H9 (cell line): ENCODE data around the gene RSPO3. TPM values are rescaled to one million over a fixed set of nuclear protein-coding genes. Genes with fewer than 3 reads are reported as not detected.

Source experiments
- DNase-seq: peaks from one replicate; pipeline ENCODE4 v3.0.0-alpha.2; 2017
- H2AFZ ChIP-seq: one replicate; pipeline ENCODE4 v1.6.1; 2013; ENCODE audit warnings: mild to moderate bottlenecking, low read length, control low read depth, moderate library complexity
- H2AK5ac ChIP-seq: 2 replicates; pipeline ENCODE4 v1.6.1; 2013; ENCODE audit warnings: low read length, control low read depth, mixed read lengths; ENCODE audit not compliant: insufficient read length
- H2BK120ac ChIP-seq: one replicate; pipeline ENCODE4 v1.6.1; 2013; ENCODE audit warnings: low read depth, mild to moderate bottlenecking, low read length, control low read depth, inconsistent platforms; ENCODE audit not compliant: poor library complexity, severe bottlenecking
- H2BK12ac ChIP-seq: 2 replicates; pipeline ENCODE4 v1.6.1; 2013; ENCODE audit warnings: low read length, control low read depth, mixed read lengths, low read depth; ENCODE audit not compliant: insufficient read length
- H2BK15ac ChIP-seq: 2 replicates; pipeline ENCODE4 v1.6.1; 2013; ENCODE audit warnings: low read depth, low read length, control low read depth
- H2BK20ac ChIP-seq: one replicate; pipeline ENCODE4 v1.6.1; 2013; ENCODE audit warnings: low read depth, mild to moderate bottlenecking, low read length, control low read depth, inconsistent platforms; ENCODE audit not compliant: poor library complexity, severe bottlenecking
- H2BK5ac ChIP-seq: 2 replicates; pipeline ENCODE4 v1.6.1; 2013; ENCODE audit warnings: low read length, control low read depth, mixed read lengths; ENCODE audit not compliant: insufficient read length
- H3K14ac ChIP-seq: 2 replicates; pipeline ENCODE4 v1.6.1; 2013; ENCODE audit warnings: low read length, control low read depth; ENCODE audit not compliant: insufficient read depth
- H3K18ac ChIP-seq: 2 replicates; pipeline ENCODE4 v1.6.1; 2013; ENCODE audit warnings: low read depth, mild to moderate bottlenecking, mixed read lengths, low read length, control low read depth; ENCODE audit not compliant: insufficient read length
- H3K23ac ChIP-seq: 2 replicates; pipeline ENCODE4 v1.6.1; 2013; ENCODE audit warnings: low read length, control low read depth, mixed read lengths, low read depth; ENCODE audit not compliant: insufficient read length
- H3K23me2 ChIP-seq: 2 replicates; pipeline ENCODE4 v1.6.1; 2013; ENCODE audit warnings: low read depth, mild to moderate bottlenecking, mixed read lengths, low read length, control low read depth; ENCODE audit not compliant: insufficient read length, poor library complexity, severe bottlenecking
- H3K27ac ChIP-seq: 2 replicates; pipeline ENCODE4 v1.5.1; 2013; ENCODE audit warnings: low read length, control low read depth, mixed read lengths, low read depth; ENCODE audit not compliant: insufficient read length
- H3K27me3 ChIP-seq: 2 replicates; pipeline ENCODE4 v1.6.1; 2013; ENCODE audit warnings: low read length, control low read depth, inconsistent platforms; ENCODE audit not compliant: insufficient read depth
- H3K4ac ChIP-seq: 2 replicates; pipeline ENCODE4 v1.6.1; 2013; ENCODE audit warnings: low read depth, mild to moderate bottlenecking, control low read depth, inconsistent platforms, low read length, moderate library complexity
- H3K4me1 ChIP-seq: 2 replicates; pipeline ENCODE4 v1.6.1; 2013; ENCODE audit warnings: low read length, control low read depth, inconsistent platforms; ENCODE audit not compliant: insufficient read depth
- H3K4me2 ChIP-seq: 2 replicates; pipeline ENCODE4 v1.6.1; 2013; ENCODE audit warnings: low read length, control low read depth, mixed read lengths; ENCODE audit not compliant: insufficient read length, insufficient read depth
- H3K56ac ChIP-seq: 2 replicates; pipeline ENCODE4 v1.6.1; 2013; ENCODE audit warnings: low read depth, mild to moderate bottlenecking, mixed read lengths, low read length, control low read depth; ENCODE audit not compliant: insufficient read length
- H3K79me1 ChIP-seq: 2 replicates; pipeline ENCODE4 v1.6.1; 2013; ENCODE audit warnings: low read depth, mild to moderate bottlenecking, moderate library complexity, low read length, control low read depth, inconsistent platforms; ENCODE audit not compliant: insufficient read depth, poor library complexity, severe bottlenecking
- H3K79me2 ChIP-seq: 2 replicates; pipeline ENCODE4 v1.6.1; 2013; ENCODE audit warnings: low read length, control low read depth, inconsistent platforms; ENCODE audit not compliant: insufficient read depth
- H3K9ac ChIP-seq: 2 replicates; pipeline ENCODE4 v1.6.1; 2013; ENCODE audit warnings: low read length, control low read depth, mixed read lengths; ENCODE audit not compliant: insufficient read length; ENCODE audit errors: extremely low read depth
- H3K9me3 ChIP-seq: one replicate; pipeline ENCODE4 v1.6.1; 2013; ENCODE audit warnings: low read depth, low read length, inconsistent platforms; ENCODE audit not compliant: control insufficient read depth
- H3T11ph ChIP-seq: one replicate; pipeline ENCODE4 v1.6.1; 2013; ENCODE audit warnings: mild to moderate bottlenecking, low read length, control low read depth, inconsistent platforms
- H4K20me1 ChIP-seq: one replicate; pipeline ENCODE4 v1.6.1; 2013; ENCODE audit not compliant: control insufficient read depth, insufficient read length, insufficient read depth
- H4K5ac ChIP-seq: 2 replicates; pipeline ENCODE4 v1.6.1; 2013; ENCODE audit warnings: low read depth, mild to moderate bottlenecking, mixed read lengths, low read length, control low read depth; ENCODE audit not compliant: insufficient read length
- H4K8ac ChIP-seq: replicated peaks from 2 replicates; pipeline ENCODE4 v1.6.1; 2013; ENCODE audit warnings: low read length, control low read depth, mixed read lengths, low read depth; ENCODE audit not compliant: insufficient read length
- H4K91ac ChIP-seq: 2 replicates; pipeline ENCODE4 v1.6.1; 2013; ENCODE audit warnings: low read depth, mild to moderate bottlenecking, moderate library complexity, mixed read lengths, low read length, control low read depth; ENCODE audit not compliant: insufficient read length
- H3K27ac Mint-ChIP-seq, 3 experiments: 2 replicates in 2 of 3; 3 replicates in 1 of 3; pipeline ENCODE4 v1.8.0; 2020 to 2021; ENCODE audit warnings: mixed read lengths in 3 of 3, mild to moderate bottlenecking in 1 of 3, moderate library complexity in 1 of 3
- H3K27me3 Mint-ChIP-seq: 2 replicates; pipeline ENCODE4 v1.8.0; 2021; ENCODE audit warnings: low read depth, mild to moderate bottlenecking, moderate library complexity, mixed read lengths
- H3K36me3 Mint-ChIP-seq, 3 experiments: 2 replicates in 2 of 3; 3 replicates in 1 of 3; pipeline ENCODE4 v1.8.0; 2020 to 2021; ENCODE audit warnings: low read depth in 3 of 3, mixed read lengths in 3 of 3; ENCODE audit not compliant: insufficient read depth in 1 of 3
- H3K4me1 Mint-ChIP-seq, 2 experiments: 2 replicates each; pipeline ENCODE4 v1.8.0; 2020; ENCODE audit warnings: mixed read lengths in 2 of 2
- H3K4me3 Mint-ChIP-seq, 2 experiments: 2 replicates in 1 of 2; 3 replicates in 1 of 2; pipeline ENCODE4 v1.8.0; 2020 to 2021; ENCODE audit warnings: mild to moderate bottlenecking in 2 of 2, mixed read lengths in 2 of 2, moderate library complexity in 1 of 2
- H3K9me3 Mint-ChIP-seq, 2 experiments: 2 replicates in 1 of 2; 3 replicates in 1 of 2; pipeline ENCODE4 v1.8.0; 2020; ENCODE audit warnings: mild to moderate bottlenecking in 2 of 2, mixed read lengths in 2 of 2, moderate library complexity in 1 of 2
- WGBS: extraction: QIAGEN DNeasy Blood & Tissue Kit; methylation state at CpG from one replicate; pipeline ENCODE4 v1.1.7; 2013; ENCODE audit warnings: missing lambda C conversion rate, low lambda C conversion rate, mixed read lengths; ENCODE audit not compliant: insufficient read length; ENCODE audit errors: extremely low coverage; 5-methylcytosine and 5-hydroxymethylcytosine counted together
- total RNA-seq: library from RNA; stranded (reverse); gene quantifications from 2 replicates; pipeline ENCODE4 v1.2.1, GENCODE V29; 2021
- TF ChIP-seq, protein P1 (sequence below): fragments of 200-600 bp; sonication (generic); conservative IDR thresholded peaks from 3 replicates; pipeline ENCODE4 v1.8.0; 2021; ENCODE audit warnings: antibody characterized with exemption, mild to moderate bottlenecking

The RSPO3 gene
- total RNA-seq, 1 experiment from 2014 or later = not detected

DNA sequence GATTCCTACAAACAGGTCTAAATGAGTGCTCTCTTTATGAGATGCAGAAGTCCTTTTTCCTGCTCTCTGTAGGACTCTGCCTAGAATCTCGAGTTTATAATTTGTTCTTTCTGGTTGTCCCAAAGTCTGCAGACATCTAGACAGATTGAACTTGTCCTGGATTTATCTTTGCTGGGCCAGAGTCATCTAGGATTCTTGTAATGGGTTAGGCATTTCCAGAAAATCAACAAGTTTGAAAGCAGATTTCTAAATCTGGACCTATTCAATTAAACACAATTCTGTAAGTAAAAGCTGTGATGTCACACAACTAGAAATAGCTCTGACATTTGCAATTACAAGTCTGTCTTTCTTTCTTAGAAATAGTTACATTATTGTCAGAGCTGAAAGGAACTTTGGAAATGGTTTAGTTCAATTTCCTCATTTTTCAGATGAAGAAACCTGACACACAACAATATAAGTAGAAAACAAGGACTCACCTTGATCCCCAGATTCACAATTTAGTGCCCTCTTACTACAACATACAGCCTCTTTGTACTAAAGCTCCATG, 4.2 kb upstream of the RSPO3 start:
- no peak overlapping the region for H2BK15ac ChIP-seq
- H3T11ph ChIP-seq = no peak overlapping the region
- H3K9me3 Mint-ChIP-seq = no peaks in the 10 kb centered on the region
- H3K23ac ChIP-seq = no peak overlapping the region
- no peak overlapping the region for H4K8ac ChIP-seq
- H3K4me2 ChIP-seq = no peak overlapping the region
- H2AK5ac ChIP-seq = no peak overlapping the region
- no peak overlapping the region for H4K5ac ChIP-seq
- no peaks in the 10 kb centered on the region; a peak in 1 of 7 replicates for H3K36me3 Mint-ChIP-seq
- H3K4me1 Mint-ChIP-seq = peaks cover 4 to 14% of the 10 kb centered on the region in 2 experiments; a peak in 3 of 4 replicates
- no peak for DNase-seq
- peaks cover 11% of the 10 kb centered on the region; the same call in 1 of the 2 replicates for H3K27me3 ChIP-seq
- H3K56ac ChIP-seq = no peak overlapping the region
- H2AFZ ChIP-seq = no peak overlapping the region
- H3K9me3 ChIP-seq = no peaks in the 10 kb centered on the region
- H2BK12ac ChIP-seq = no peak overlapping the region
- no peak overlapping the region for H3K4ac ChIP-seq
- H4K20me1 ChIP-seq = no peaks in the 10 kb centered on the region
- peaks cover 58% of the 10 kb centered on the region for H3K27me3 Mint-ChIP-seq
- H3K27ac ChIP-seq = no peak overlapping the region
- no peaks in the 10 kb centered on the region for H3K79me1 ChIP-seq
- no peak overlapping the region for H2BK20ac ChIP-seq
- peaks cover 8% of the 10 kb centered on the region for H3K23me2 ChIP-seq
- H2BK5ac ChIP-seq = no peak overlapping the region
- no peak overlapping the region for H3K4me3 Mint-ChIP-seq
- H2BK120ac ChIP-seq = no peak overlapping the region
- no peak overlapping the region for H3K18ac ChIP-seq
- TF ChIP-seq, protein P1, sequence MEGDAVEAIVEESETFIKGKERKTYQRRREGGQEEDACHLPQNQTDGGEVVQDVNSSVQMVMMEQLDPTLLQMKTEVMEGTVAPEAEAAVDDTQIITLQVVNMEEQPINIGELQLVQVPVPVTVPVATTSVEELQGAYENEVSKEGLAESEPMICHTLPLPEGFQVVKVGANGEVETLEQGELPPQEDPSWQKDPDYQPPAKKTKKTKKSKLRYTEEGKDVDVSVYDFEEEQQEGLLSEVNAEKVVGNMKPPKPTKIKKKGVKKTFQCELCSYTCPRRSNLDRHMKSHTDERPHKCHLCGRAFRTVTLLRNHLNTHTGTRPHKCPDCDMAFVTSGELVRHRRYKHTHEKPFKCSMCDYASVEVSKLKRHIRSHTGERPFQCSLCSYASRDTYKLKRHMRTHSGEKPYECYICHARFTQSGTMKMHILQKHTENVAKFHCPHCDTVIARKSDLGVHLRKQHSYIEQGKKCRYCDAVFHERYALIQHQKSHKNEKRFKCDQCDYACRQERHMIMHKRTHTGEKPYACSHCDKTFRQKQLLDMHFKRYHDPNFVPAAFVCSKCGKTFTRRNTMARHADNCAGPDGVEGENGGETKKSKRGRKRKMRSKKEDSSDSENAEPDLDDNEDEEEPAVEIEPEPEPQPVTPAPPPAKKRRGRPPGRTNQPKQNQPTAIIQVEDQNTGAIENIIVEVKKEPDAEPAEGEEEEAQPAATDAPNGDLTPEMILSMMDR = no peak
- no CpG with 5 or more reads among the region's 1 CpG for WGBS
- no peak overlapping the region for H3K9ac ChIP-seq
- no peak overlapping the region for H3K14ac ChIP-seq
- no peaks in the 10 kb centered on the region for H3K4me1 ChIP-seq
- H3K79me2 ChIP-seq = no peaks in the 10 kb centered on the region
- no peak overlapping the region for H3K27ac Mint-ChIP-seq
- no peak overlapping the region for H4K91ac ChIP-seq
